Stomach (tissue), 4 donors: Measurements from ENCODE around the gene FGD2.

ENCODE experiments used
- POLR2A ChIP-seq, 4 donors: fragments of 450-650 bp; IDR thresholded peaks; one replicate each; pipeline ENCODE4 v1.6.1; 2016; ENCODE audit warnings: antibody characterized with exemption in 4 of 4, control low read depth in 2 of 4, mild to moderate bottlenecking in 1 of 4, moderate library complexity in 1 of 4
- TF ChIP-seq, protein P1 (sequence below), 7 experiments: fragments of 450-650 bp in 4 of 7; fragments of 200-600 bp in 3 of 7; sonication (generic) in 3 of 7; IDR thresholded peaks; one replicate each; pipeline ENCODE4 v1.5.1; 2016 to 2019; ENCODE audit warnings: antibody characterized with exemption in 7 of 7, control low read depth in 2 of 7, mild to moderate bottlenecking in 1 of 7

DNA sequence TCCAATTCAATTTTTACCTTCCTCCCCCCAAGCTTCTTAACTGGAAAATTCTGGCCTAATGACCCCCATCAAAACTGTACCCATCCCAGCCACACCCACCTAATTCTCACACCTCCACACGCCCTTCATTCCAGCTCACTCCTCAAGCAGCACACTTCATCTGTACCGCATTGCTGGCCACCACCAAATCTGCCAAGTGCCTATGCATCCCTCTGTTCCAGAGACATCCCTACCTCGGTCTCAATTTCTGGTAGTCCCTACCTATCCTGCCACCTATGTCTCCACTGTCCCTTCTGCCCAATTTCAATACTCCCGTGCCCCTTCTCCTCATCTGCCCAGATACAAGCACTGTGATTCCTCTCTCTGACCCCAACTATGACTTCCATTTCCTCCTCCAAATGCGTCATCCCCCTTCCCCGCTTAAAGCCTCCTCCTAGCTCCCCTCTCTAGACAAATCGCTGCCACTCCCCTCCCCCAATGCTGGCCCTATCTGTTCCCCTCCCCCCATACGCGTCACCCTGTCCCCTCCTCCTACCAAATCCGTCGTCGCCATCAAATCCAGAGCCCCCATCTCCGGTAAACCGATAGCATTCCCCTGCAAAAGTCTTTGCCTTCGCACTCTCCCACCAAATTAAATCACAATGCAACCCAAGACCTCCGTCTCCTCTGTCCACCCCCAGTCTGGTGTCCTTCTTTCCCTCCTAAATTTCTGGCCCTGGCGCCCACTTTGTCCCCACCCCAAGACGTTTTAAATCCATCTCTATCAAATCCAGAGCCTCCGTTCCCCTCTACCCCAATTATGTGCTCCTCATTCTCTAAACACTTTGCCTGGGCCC lies 20.7 kb upstream of the FGD2 start:
- TF ChIP-seq, protein P1, sequence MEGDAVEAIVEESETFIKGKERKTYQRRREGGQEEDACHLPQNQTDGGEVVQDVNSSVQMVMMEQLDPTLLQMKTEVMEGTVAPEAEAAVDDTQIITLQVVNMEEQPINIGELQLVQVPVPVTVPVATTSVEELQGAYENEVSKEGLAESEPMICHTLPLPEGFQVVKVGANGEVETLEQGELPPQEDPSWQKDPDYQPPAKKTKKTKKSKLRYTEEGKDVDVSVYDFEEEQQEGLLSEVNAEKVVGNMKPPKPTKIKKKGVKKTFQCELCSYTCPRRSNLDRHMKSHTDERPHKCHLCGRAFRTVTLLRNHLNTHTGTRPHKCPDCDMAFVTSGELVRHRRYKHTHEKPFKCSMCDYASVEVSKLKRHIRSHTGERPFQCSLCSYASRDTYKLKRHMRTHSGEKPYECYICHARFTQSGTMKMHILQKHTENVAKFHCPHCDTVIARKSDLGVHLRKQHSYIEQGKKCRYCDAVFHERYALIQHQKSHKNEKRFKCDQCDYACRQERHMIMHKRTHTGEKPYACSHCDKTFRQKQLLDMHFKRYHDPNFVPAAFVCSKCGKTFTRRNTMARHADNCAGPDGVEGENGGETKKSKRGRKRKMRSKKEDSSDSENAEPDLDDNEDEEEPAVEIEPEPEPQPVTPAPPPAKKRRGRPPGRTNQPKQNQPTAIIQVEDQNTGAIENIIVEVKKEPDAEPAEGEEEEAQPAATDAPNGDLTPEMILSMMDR (IDR thresholded peaks at IDR 0.05): no peak
- no peak for TF ChIP-seq POLR2A (IDR thresholded peaks at IDR 0.05)
